Retinal pigment epithelial cell (primary cell): ENCODE results near the gene RANBP9.

ENCODE experiments used
- DNase-seq: peaks from one replicate; pipeline ENCODE4 v3.0.0-alpha.2; 2010; ENCODE audit warnings: low read depth
- H3K4me3 ChIP-seq: 2 replicates; pipeline ENCODE4 v1.5.1; 2011; ENCODE audit warnings: mild to moderate bottlenecking, low read length, control low read depth, moderate library complexity
- CTCF ChIP-seq: conservative IDR thresholded peaks from 2 replicates; pipeline ENCODE4 v1.5.1; 2011; ENCODE audit warnings: low read depth, low read length, control low read depth, inconsistent platforms

Gene RANBP9

GRCh38 chr6:13653296-13653695, 58.3 kb downstream of the RANBP9 start:
- no peak for TF ChIP-seq CTCF
- DNase-seq = no peak
- no peak overlapping the region for H3K4me3 ChIP-seq

- H3K4me3 ChIP-seq = no peak overlapping the region
- DNase-seq = no peak
- TF ChIP-seq CTCF = no peak
These were observed 62.2 kb downstream of the RANBP9 start for GRCh38 chr6:13649393-13649792.

- DNase-seq = no peak
- no peak for TF ChIP-seq CTCF
These were observed 62.8 kb downstream of the RANBP9 start for GRCh38 chr6:13648850-13649249.

GRCh38 chr6:13643125-13643524, 68.5 kb downstream of the RANBP9 start:
- no peak overlapping the region for H3K4me3 ChIP-seq
- no peak for TF ChIP-seq CTCF
- DNase-seq = no peak

More at GRCh38 chr6:13648850-13649249, 62.8 kb downstream of the RANBP9 start:
- H3K4me3 ChIP-seq = no peak overlapping the region

- no peak overlapping the region for H3K4me3 ChIP-seq
- no peak for DNase-seq
- no peak for TF ChIP-seq CTCF
These were observed 70.3 kb downstream of the RANBP9 start for GRCh38 chr6:13641315-13641714.

- TF ChIP-seq CTCF = no peak
- DNase-seq = no peak
- H3K4me3 ChIP-seq = no peak overlapping the region
These were observed 73.0 kb downstream of the RANBP9 start for GRCh38 chr6:13638626-13639025.

- no peak for TF ChIP-seq CTCF
- DNase-seq = no peak
- no peak overlapping the region for H3K4me3 ChIP-seq
These were observed 73.6 kb downstream of the RANBP9 start for GRCh38 chr6:13638014-13638413.
